ENCODE measurements around the gene PARP3. TPM values are rescaled to one million over a fixed set of nuclear protein-coding genes. Genes with fewer than 3 reads are reported as not detected.

Gene PARP3
- total RNA-seq, 1 donor from 2014 or later = 14.3 TPM

GRCh38 chr3:51945926-51946705 lies 4.0 kb downstream of the PARP3 start:
- Histone ChIP-seq H3K4me1 (peaks cover 22% of the 10 kb centered on the region), H3K36me3 (peaks cover 38% of the 10 kb centered on the region), H3K27me3 (ENCODE audit: low read depth) (no peaks in the 10 kb centered on the region), H3K4me3 (no peak overlapping the region), H3K9me3 (replicated peaks) (no peaks in the 10 kb centered on the region), H3K27ac (replicated peaks) (no peak overlapping the region)
- no peak for DNase-seq
- intact Hi-C loops (cut with micrococcal nuclease) = no loop called here
- TF ChIP-seq, protein P1, sequence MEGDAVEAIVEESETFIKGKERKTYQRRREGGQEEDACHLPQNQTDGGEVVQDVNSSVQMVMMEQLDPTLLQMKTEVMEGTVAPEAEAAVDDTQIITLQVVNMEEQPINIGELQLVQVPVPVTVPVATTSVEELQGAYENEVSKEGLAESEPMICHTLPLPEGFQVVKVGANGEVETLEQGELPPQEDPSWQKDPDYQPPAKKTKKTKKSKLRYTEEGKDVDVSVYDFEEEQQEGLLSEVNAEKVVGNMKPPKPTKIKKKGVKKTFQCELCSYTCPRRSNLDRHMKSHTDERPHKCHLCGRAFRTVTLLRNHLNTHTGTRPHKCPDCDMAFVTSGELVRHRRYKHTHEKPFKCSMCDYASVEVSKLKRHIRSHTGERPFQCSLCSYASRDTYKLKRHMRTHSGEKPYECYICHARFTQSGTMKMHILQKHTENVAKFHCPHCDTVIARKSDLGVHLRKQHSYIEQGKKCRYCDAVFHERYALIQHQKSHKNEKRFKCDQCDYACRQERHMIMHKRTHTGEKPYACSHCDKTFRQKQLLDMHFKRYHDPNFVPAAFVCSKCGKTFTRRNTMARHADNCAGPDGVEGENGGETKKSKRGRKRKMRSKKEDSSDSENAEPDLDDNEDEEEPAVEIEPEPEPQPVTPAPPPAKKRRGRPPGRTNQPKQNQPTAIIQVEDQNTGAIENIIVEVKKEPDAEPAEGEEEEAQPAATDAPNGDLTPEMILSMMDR (IDR thresholded peaks at IDR 0.05; ENCODE audit: borderline replicate concordance) = no peak

GRCh38 chr3:51946796-51947195 lies 4.6 kb downstream of the PARP3 start:
- intact Hi-C loops (cut with micrococcal nuclease) = no loop called here
- DNase-seq = no peak
- Histone ChIP-seq H3K4me3 (no peak overlapping the region), H3K4me1 (peaks cover 16% of the 10 kb centered on the region), H3K27me3 (ENCODE audit: low read depth) (no peaks in the 10 kb centered on the region), H3K27ac (replicated peaks) (no peak overlapping the region), H3K9me3 (replicated peaks) (no peaks in the 10 kb centered on the region), H3K36me3 (peaks cover 38% of the 10 kb centered on the region)
- TF ChIP-seq, protein P1 (IDR thresholded peaks at IDR 0.05; ENCODE audit: borderline replicate concordance) = no peak

DNA sequence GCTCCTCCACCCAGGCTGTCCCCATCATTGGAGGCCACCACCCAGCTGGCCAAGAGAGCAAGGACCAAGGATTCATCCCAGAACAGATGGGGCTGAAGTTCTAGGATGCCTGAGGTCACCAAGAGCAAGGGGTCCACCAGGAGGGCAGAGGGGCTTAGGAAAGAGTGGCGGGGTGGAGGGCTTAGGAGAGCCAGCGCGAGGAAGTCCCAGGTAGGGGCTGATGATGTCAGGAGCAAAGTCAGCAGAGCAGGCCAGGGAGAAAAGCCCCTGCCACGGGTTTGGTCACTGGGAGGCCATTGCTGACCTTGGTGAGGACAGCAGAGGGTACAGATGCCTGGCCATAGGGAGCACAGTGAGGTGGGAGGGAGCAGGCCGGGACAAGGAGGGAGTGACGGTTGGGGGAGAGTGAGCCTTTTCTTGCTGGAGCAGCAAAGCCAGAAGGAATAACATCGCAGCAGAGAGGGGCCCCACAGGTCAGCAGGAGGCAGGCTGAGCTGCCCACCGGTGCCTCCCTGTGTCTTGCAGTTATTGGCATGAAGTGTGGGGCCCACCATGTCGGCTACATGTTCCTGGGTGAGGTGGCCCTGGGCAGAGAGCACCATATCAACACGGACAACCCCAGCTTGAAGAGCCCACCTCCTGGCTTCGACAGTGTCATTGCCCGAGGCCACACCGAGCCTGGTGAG lies 5.2 kb downstream of the PARP3 start:
- intact Hi-C loops (cut with micrococcal nuclease) = no loop called here
- peaks cover 38% of the 10 kb centered on the region for H3K36me3 ChIP-seq
- H3K27me3 ChIP-seq (ENCODE audit: low read depth) = no peaks in the 10 kb centered on the region
- H3K9me3 ChIP-seq (replicated peaks) = no peaks in the 10 kb centered on the region
- H3K27ac ChIP-seq (replicated peaks) = no peak overlapping the region
- H3K4me1 ChIP-seq = peaks cover 14% of the 10 kb centered on the region
- no peak overlapping the region for H3K4me3 ChIP-seq
- DNase-seq = no peak
- TF ChIP-seq, protein P1 (IDR thresholded peaks at IDR 0.05; ENCODE audit: borderline replicate concordance) = no peak

- H3K4me3 ChIP-seq = no peak overlapping the region
- no peak for DNase-seq
- intact Hi-C loops (cut with micrococcal nuclease) = no loop called here
- H3K27ac ChIP-seq (replicated peaks) = no peak overlapping the region
- H3K36me3 ChIP-seq = peaks cover 38% of the 10 kb centered on the region
- TF ChIP-seq, protein P1 (IDR thresholded peaks at IDR 0.05; ENCODE audit: borderline replicate concordance) = no peak
- H3K9me3 ChIP-seq (replicated peaks) = no peaks in the 10 kb centered on the region
- H3K27me3 ChIP-seq (ENCODE audit: low read depth) = no peaks in the 10 kb centered on the region
- peaks cover 7% of the 10 kb centered on the region for H3K4me1 ChIP-seq
Observed at GRCh38 chr3:51948016-51948580, 5.9 kb downstream of the PARP3 start.

- peaks cover 36% of the 10 kb centered on the region for H3K36me3 ChIP-seq
- no peak overlapping the region for H3K27ac ChIP-seq (replicated peaks)
- H3K4me1 ChIP-seq = no peaks in the 10 kb centered on the region
- H3K4me3 ChIP-seq = no peak overlapping the region
- no peaks in the 10 kb centered on the region for H3K27me3 ChIP-seq (ENCODE audit: low read depth)
- intact Hi-C loops (cut with micrococcal nuclease) = no loop called here
- H3K9me3 ChIP-seq (replicated peaks) = no peaks in the 10 kb centered on the region
- TF ChIP-seq, protein P1 (IDR thresholded peaks at IDR 0.05; ENCODE audit: borderline replicate concordance) = no peak
- no peak for DNase-seq
Observed at GRCh38 chr3:51949121-51949520, 7.0 kb downstream of the PARP3 start.
